Measurements from ENCODE around the gene PCSK9.

DNA sequence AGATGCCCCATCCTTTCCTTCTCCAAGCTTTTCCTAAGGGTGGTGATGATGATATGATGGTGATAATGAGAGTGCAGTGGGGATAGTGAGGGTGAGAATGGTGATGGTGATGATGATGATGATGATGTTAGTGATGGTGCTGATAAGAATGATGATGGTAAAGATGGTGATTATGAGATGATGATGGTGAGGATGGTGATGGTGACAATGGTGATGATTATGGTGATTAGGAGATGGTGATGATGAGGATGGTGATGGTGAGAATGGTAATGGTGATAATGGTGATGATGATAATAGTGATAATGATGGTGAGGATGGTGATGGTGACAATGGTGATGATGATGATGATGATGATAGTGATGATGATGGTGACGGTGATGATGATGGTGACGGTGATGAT is 36.7 kb upstream of the PCSK9 start:
- no peak for TF ChIP-seq POLR2A (IDR thresholded peaks at IDR 0.05; ENCODE audit: low read length)
- no peak for TF ChIP-seq GATA1 (IDR thresholded peaks at IDR 0.05; ENCODE audit: low read depth, low read length)

Measured in erythroblast (primary cell).